Ramos (cell line): ENCODE measurements around the gene SLC15A1.
"Not testable (repeated sequence)": the region's sequence is repeated elsewhere in the genome, so short reads cannot be mapped to it uniquely, and the experiment has no call there.

Experiments
- in situ Hi-C: fragments of 300-500 bp; cut with MboI; formaldehyde crosslinking; loops from one replicate; pipeline ENCODE4 v1.14.3; 2022; ENCODE audit warnings: low sequenced_read_pairs; ENCODE audit not compliant: unreplicated experiment

SLC15A1 gene

DNA sequence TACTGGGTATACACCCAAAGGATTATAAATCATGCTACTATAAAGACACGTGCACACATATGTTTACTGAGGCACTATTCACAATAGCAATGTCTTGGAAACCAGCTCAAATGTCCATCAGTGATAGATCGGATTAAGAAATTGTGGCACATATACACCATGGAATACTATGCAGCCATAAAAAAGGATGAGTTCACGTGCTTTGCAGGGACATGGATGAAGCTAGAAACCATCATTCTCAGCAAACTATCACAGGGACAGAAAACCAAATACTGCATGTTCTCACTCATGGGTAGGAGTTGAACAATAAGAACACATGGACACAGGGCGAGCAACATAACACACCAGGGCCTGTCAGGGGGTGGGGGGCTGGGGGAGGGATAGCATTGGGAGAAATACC lies 2.0 kb upstream of the SLC15A1 start:
- in situ Hi-C loops, result not testable (repeated sequence)

- in situ Hi-C loops, result no loop called here
These were observed 508 bp downstream of the SLC15A1 start for GRCh38 chr13:98751861-98752466.

DNA sequence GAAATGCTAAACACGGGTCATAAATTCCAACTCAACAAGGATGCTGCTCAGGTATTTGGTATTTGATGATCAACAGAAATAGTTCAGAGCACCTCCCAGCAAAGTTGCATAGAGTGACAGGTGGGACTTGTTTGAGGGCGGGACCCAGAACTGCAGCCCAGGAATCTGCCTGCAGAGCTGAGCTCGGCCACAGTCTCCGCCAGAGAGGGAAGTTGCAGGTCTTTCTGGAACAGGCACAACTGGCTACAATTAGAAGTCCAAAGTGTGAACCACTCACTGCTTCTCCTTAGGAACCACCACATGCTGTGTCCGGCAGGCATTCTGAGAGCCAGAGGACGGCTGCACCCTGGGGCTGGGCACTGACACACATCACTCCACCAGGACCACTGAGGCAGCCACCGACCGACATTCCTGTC lies 1.1 kb downstream of the SLC15A1 start:
- in situ Hi-C loops, result no loop called here

DNA sequence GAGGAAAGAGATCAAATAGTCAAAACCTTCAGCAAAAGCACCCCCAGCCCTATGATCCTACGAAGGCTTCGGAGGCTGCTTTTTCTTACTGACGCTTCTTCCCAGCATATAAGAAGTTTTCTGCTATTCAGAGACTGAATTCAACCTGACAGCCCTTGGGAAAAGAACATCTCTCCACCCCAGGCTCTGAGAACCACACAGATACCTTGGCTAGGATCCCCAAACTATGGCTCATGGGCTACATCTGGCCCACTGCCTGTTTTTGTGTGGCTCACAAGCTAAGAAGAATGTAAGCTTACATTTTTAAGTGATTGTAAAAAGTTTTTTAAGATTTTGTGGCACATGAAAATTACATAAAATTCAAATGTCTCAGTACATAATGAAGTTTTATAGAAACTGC lies 3.0 kb downstream of the SLC15A1 start:
- in situ Hi-C loops, result no loop called here

DNA sequence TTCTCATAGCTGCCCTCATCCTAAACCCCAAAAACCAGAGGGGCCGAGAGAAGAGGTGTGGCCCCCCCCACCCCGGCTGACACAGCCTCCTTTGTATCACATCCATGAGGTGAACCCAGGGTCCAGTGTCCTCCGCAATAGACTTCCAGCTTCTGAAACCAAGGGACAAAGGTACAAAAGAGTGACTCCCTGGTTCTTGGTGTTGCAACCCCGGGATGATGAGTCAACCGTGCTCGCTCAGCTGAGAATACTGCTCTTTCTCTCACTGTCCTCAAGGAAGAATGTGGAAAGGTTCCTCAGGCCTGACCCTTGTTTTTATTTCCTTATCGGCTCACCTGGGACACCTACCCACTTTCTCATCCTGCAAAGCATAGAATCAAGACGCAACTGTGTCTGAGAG lies 5.5 kb downstream of the SLC15A1 start:
- in situ Hi-C loops, result no loop called here

GRCh38 chr13:98743377-98743776 lies 9.1 kb downstream of the SLC15A1 start:
- in situ Hi-C loops, result no loop called here

DNA sequence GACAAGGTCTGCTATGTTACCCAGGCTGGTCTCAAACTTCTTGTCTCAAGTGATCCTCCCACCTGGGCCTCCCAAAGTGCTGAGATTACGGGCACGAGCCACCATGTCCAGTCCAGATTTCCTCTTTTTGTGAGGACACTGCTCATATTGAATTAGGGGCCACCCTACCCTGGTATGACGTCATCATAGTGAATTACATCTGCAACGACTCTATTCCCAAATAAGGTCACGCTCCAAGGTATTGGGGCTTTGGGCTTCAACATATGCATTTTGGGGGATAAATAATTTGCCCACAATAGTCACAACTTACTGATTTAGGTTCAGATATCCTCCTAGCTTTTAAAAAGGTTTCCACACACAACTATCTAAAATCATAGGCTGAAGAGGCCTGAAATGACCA lies 9.5 kb downstream of the SLC15A1 start:
- in situ Hi-C loops, result no loop called here

GRCh38 chr13:98741741-98742435 lies 10.6 kb downstream of the SLC15A1 start:
- in situ Hi-C loops, result no loop called here

- in situ Hi-C loops, result no loop called here
These were observed 12.3 kb downstream of the SLC15A1 start for GRCh38 chr13:98740131-98740530.

- in situ Hi-C loops, result no loop called here
These were observed 13.5 kb downstream of the SLC15A1 start for GRCh38 chr13:98738993-98739392.

DNA sequence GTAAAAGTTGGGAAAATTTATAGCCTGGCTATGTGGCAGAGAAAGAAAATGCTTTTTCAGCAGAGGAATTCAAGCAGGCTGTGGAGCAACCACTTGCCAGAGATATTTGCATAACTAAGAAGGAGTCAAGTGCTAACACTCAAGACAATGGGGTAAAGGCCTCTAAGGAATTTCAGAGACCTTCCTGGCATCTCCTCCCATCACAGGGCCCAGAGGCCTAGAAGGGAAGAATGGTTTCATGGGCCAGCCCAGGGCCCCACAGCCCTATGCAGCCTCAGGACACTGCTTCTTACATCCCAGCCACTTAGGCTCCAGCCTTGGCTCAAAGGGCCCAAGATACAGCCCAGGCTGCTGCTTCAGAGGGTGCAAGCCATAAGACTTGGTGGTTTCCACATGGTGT lies 14.3 kb downstream of the SLC15A1 start:
- in situ Hi-C loops, result no loop called here

DNA sequence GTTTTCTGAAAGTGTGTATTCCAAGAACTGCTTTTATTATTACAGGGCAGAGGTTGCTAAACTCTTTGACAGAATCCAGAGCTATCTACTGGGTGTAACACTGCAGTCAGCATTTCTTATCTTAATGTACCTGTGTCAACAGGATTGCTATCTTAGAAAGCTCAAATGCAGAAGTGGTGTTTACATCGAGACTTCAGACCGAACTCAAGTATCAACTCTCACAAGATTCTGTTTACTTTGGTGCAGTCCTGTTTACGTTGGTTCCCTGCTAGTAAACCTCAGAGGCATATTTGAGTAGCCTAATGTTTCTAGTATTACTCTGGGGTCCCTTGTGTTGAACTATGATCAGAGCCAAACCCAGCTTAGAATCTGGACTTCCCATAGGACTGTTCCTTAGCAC lies 20.5 kb downstream of the SLC15A1 start:
- in situ Hi-C loops, result no loop called here

GRCh38 chr13:98731038-98731437 lies 21.4 kb downstream of the SLC15A1 start:
- in situ Hi-C loops, result no loop called here

GRCh38 chr13:98730441-98730840 lies 22.0 kb downstream of the SLC15A1 start:
- in situ Hi-C loops, result no loop called here

DNA sequence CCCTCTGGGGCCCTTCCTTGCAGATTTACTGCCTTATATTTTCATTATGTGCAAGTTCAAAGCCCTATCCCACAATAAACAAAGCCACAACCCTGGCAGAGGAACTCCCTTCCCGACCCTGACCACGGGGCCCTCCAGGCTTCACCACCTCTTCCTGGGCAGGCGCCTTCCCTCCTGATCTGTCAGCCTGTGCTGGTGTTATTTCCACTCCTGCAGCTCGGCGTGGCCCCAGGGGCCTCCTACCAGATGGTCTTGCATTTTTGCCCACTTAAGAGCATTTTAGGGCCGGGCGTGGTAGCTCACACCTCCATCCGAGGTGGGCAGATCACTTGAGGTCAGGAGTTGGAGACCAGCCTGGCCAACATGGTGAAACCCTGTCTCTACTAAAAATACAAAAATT lies 22.8 kb downstream of the SLC15A1 start:
- in situ Hi-C loops, result no loop called here

DNA sequence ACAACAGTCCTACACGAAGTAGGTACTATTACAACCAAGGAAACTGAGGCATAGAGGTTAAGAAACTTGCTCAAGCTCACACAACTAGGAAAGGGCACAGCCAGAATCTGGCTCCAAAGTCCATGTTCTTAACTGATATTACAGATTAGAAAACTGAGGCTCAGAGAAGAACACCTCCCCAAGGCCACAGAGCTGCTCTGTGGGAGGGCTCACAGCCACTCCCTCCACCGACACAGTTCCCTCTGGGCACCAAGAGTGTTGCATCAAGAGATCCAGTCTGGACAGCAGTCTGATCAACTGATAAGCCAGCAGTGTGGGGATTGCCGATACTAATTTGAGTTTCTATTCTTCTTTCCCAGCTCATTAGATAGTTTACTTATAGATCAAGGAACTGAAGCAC lies 29.5 kb downstream of the SLC15A1 start:
- in situ Hi-C loops, result no loop called here

GRCh38 chr13:98721825-98722510 lies 30.5 kb downstream of the SLC15A1 start:
- in situ Hi-C loops, result no loop called here

GRCh38 chr13:98719527-98720250 lies 32.8 kb downstream of the SLC15A1 start:
- in situ Hi-C loops, result no loop called here

DNA sequence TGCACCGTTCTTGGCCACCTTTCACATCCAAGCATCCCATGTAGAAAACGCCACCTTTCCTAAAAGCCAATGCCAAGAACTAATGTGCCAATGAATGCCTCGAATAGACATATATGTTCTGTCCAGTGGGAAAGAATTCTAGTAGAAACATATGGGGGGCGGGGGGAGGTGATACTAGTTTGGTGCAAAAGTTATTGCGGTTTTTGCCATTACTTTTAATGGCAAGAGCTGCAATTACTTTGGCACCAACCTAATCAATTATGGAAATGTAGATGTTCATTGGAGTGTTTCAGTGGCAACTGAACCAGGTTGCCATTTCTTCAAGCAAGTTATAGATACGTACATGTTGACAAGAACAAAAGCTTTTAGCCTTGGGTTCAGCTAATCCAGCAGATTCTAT lies 34.6 kb downstream of the SLC15A1 start:
- in situ Hi-C loops, result no loop called here

DNA sequence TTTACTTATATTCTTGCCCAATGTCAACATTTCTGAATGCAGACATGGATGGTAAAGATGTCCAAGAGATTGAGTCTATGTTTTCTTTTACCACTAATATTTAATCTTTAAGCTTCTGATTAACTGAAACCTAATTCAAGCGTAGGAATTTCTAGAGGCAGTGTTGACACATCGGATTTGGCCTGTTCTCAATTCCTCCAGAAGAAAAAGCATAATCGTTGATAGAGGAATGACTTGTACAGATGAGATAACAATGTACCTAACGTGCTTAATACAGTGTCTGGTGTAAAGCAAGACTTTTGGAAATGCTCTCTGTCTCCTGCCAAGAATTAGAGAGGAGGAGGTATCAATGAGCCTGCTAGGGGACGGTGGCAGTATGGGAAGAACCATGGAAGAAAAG lies 35.2 kb downstream of the SLC15A1 start:
- in situ Hi-C loops, result no loop called here

DNA sequence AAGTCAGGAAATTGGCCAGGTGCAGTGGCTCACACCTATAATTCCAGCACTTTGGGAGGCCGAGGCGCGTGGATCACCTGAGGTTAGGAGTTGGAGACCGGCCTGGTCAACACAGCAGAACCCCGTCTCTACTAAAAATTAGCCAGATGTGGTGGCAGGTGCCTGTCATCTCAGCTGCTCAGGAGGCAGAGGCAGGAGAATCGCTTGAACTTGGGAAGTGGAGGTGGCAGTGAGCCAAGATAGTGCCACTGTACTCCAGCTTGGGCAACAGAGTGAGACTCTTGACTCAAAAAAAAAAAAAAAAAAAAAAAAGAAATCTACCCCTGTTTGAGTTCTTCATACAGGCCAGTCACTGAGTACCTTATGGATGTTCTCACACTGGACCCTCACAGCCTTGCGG lies 42.0 kb downstream of the SLC15A1 start:
- in situ Hi-C loops, result no loop called here
